CD4-positive, alpha-beta T cell treated with Interferon alpha-2 for 1 hour (primary cell): ENCODE results near the gene RYR2.
"Not testable (repeated sequence)": the region's sequence is repeated elsewhere in the genome, so short reads cannot be mapped to it uniquely, and the experiment has no call there.

Source experiments
- DNase-seq, 2 donors: peaks; one replicate each; pipeline ENCODE4 v3.0.0-alpha.2; 2020 to 2022

The RYR2 gene

DNA sequence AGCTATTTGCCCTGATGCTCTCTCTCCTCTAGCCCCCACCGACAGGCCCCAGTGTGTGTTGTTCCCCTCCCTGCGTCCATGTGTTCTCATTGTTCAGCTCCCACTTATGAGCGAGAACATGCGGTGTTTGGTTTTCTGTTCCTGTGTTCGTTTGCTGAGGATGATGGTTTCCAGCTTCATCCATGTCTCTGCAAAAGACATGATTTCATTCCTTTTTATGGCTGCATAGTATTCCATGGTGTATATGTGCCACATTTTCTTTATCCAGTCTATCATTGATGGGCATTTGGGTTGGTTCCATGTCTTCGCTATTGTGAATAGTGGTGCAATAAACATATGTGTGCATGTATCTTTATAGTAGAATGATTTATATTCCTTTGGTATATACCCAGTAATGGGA lies 110.0 kb downstream of the RYR2 start:
- DNase-seq = not testable (repeated sequence)

DNA sequence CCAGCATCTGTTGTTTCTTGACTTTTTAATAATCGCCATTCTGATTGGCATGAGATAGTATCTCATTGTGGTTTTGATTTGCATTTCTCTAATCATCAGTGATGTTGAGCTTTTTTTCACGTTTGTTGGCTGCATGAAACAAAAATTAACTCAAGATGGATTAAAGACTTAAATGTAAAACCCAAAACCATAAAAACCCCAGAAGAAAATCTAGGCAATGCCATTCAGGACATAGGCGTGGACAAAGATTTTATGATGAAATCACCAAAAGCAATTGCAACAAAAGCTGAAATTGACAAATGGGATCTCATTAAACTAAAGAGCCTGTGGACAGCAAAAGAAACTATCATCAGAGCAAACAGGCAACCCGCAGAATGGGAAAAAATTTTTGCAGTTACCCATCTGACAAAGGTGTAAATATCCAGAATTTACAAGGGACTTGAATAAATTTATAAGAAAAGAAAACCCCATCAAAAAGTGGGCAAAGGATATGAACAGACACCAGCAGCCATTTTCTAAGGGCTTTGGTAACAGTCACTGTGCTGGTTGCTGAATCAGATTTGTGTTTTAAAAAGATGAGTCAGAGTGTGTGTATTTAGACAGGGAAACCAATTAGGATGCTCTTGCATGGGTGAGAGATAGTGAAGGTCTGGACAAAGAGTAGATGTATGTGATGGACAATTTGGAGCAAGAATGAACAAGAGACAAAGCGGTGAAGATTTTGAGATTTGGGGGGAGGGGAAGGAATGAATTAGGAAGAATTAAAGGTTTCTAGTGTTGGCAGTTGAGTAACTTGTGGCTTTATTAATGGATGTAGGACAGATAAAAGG lies 110.7 kb downstream of the RYR2 start:
- DNase-seq = no peak

DNA sequence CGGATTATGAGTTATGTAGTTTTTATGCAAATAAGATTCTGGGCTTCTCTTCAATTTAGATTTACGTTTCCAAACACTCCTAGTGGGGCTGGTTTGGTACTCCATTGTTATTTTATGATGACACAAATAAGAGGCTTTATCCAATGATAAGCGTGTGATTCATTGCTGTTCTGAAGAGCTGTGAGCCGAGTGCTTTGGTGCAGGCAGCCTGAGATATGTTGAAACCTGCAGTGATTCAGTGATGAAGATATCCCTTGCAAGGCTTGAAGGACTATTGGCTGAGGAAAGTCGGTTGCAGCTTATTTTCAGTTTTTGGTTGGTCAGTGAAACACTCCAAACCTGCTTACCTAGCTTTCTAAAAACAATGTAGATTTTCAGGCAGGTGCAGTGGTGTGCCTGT lies 112.2 kb downstream of the RYR2 start:
- DNase-seq = no peak

DNA sequence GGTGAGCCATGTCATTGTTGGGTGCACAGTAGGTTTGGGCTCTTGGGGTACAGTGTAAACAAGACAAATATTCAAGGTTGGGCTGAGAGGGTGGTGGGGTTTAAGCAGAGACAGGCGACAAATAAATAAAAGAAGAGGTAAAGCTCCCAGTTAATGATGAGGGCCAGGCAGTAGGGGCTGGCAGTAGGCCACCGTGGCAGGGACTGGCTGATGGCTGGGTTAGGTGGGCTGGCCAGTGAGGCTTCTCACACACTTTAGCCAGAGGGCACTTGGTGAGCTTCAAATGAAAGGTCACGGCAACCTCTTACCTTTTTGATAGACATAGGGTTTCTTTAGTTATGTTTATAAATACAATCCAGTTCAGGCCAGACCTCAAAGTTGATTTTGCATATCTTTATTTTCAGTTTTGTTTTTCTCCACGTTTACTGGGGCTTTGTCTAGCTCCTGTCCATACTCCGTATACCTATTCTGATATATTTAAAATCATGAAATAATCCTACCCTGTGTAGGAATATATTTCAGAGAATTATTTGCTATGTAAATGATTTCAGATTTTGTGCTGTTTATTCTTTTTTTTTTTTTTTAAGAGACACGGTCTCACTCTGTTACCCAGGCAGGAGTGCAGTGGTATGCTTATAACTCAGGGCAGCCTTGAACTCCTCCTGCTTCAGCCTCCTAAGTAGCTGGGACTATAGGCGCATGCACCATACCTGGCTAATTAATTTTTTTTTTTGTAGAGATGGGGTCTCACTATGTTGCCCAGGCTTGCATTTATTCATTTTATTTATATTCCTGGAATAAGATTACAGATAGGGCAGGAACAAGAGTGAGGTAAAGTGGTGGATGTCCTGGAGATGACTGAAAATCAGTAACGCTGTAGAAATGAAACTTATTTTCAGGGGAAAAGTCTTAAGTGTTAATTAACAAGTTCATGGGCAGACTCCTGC lies 122.7 kb downstream of the RYR2 start:
- DNase-seq = no peak

GRCh38 chr1:237166086-237166485 lies 124.1 kb downstream of the RYR2 start:
- DNase-seq = no peak

DNA sequence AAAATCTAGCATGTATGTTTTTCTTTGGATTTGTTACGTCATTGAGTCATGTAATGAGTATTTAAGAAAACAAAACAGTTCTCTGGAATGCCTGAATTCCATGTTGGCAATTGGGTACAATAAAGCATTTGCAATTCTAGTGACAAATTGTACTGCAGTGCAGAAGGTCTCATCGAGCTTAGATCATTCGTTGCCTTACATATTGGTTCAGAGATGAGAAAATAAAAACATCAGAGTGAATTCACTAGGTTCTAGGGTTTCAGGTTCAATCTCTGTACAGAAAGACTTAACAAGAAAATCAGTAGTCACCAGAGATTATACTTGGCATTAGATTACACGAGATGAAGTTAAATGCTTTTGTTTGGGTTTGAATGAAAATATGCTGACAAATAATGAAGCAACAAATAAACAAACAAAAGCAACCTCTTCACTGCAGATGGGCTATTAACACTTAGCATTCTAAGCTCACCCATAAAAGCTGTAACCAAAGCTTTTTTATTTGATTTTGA lies 124.7 kb downstream of the RYR2 start:
- DNase-seq = no peak

DNA sequence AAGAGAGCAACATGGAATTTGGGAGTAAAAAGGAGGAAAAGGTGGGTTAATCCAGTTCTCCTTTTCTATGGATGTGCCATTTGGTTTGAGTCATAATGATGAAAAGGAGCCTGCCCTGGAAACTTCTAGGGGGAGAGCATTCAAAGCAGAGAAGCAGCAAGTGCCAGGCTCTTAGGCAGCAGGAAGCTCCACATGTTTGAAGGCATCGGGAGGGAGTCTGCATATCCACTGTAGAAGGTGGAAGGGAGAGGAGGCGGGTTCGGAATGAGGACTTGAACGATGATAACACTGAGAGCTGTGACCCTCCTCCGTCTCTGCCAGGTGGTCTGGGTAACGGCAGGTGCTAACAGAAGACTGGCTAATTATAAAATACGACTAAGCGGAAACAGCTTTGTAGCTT lies 128.2 kb downstream of the RYR2 start:
- no peak for DNase-seq

DNA sequence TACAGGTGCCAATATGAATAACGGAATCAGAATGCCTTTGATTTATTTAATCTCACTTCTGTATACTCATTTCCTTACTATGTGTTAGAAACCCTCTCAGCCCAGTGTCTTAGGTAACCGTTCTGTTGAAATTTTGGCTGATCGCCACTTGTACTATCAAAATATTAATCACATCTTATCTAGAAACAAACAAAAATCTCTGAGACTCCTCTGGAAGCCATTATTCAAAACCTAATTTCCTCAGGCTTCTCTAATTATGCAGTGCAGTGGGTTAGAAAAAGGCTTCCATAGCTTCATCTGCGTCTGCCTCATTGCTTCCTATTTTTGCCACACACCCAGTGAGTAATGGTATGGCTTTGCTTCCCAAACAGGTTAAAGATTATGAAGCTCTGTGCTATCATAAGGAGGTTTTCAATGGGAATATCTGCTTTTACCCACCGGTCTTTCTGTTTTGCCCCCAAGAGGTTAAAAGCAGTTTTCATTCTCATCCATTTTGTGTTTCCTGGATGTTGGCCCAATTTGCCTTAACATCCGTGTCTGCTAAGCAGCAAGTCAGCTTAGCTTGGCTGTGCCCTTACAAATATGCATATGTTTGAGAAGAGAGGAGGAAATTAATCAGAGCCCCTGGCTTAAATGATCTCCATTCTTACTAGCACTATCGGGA lies 129.6 kb downstream of the RYR2 start:
- no peak for DNase-seq

DNA sequence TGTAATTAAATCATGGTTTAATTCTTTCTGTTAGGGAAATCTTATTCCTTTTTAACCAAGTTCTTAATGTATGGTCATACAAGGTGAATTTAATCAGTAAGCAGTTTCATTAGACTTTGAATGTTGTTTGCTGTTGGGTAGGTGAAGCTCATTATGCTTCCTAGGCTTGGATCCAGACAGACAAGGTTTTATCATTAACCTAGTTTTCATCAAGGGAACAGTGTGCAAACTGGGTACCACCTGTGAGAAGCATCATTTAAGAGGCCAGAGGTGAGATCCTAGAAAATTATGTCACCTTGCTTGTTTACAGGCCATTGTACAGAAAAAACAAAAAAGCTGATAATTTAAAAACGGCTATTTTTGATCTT lies 130.1 kb downstream of the RYR2 start:
- no peak for DNase-seq

GRCh38 chr1:237179503-237179902 lies 137.5 kb downstream of the RYR2 start:
- DNase-seq = no peak

DNA sequence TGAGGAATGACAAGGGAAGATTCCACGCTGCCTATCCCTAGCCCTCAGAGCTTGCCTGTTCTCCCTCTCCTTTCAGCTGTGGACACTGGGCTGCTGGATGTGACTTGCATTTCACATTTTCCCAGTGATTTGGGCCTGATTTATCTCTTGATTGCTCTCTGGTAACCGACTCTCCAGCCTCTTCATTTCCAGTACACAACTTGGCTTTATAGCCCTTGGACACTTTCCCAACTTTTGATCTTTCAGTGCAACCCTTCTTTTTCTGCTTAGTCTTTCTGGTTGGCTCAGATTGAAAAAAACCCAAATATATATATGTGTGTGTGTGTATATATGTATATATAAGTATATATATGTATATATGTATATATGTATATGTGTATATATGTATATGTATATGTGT lies 138.3 kb downstream of the RYR2 start:
- DNase-seq = no peak

- no peak for DNase-seq
Measured at GRCh38 chr1:237181743-237182317, 139.8 kb downstream of the RYR2 start.

- no peak for DNase-seq
Measured at GRCh38 chr1:237183963-237184540, 142.1 kb downstream of the RYR2 start.

- DNase-seq = no peak
Measured at GRCh38 chr1:237186675-237187074, 144.7 kb downstream of the RYR2 start.

DNA sequence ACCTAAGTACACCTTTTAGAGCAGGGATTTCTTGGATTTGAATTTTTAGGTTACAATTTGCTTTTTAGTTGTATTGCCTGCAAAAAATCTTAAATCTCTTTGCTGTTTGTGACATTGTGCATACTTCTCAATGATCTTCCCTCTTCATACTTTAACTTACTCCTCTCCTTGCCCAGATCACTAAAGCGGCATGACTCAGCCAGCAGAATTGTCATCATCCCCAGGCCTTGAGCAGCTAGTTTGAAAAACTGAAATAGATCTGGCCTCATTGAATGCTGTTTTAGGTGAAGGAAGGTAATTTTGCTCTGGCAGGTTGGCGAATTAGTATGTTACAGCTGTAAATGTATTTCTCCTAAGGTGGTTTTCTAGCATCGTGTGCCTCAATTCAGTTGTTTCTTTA lies 145.9 kb downstream of the RYR2 start:
- no peak for DNase-seq

DNA sequence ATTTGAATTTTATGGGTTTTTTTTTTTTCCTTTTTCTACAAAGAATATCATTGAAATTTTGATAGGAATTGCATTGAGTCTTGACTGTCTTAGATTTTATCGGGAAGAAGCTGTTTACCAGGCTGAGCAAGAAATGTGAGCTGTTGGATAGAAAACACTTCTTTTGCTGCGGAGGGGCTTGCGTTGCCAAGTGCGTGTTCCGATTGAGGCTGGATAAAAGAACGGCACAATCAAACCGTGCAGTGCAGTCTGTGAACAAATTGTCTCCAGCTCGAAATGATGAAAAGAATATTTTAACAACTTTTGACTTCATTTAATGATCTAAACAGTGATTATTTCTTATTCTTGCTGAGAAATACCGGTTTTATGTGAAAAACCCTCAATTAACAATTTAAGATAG lies 149.4 kb downstream of the RYR2 start:
- no peak for DNase-seq

- no peak for DNase-seq
Measured at GRCh38 chr1:237197470-237198425, 155.8 kb downstream of the RYR2 start.

GRCh38 chr1:237199026-237199425 lies 157.0 kb downstream of the RYR2 start:
- no peak for DNase-seq

- DNase-seq = no peak
Measured at GRCh38 chr1:237201155-237201554, 159.2 kb downstream of the RYR2 start.

- DNase-seq = no peak
Measured at GRCh38 chr1:237204841-237205240, 162.9 kb downstream of the RYR2 start.

- no peak for DNase-seq
Measured at GRCh38 chr1:237205400-237206064, 163.5 kb downstream of the RYR2 start.
